ENCODE measurements around the gene PNLIPRP2. TPM values are rescaled to one million over a fixed set of nuclear protein-coding genes. Genes with fewer than 3 reads are reported as not detected.

PNLIPRP2 gene
- total RNA-seq, 2 experiments from 2014 or later: not detected

- intact Hi-C loops (cut with micrococcal nuclease; ENCODE audit: unreplicated experiment): no loop called here
- no TSS peak for BruUV-seq (replicated peaks)
- CTCF ChIA-PET (ENCODE audit: unreplicated experiment): no interaction called here
Measured at GRCh38 chr10:116633216-116633600, 12.5 kb downstream of the PNLIPRP2 start.

DNA sequence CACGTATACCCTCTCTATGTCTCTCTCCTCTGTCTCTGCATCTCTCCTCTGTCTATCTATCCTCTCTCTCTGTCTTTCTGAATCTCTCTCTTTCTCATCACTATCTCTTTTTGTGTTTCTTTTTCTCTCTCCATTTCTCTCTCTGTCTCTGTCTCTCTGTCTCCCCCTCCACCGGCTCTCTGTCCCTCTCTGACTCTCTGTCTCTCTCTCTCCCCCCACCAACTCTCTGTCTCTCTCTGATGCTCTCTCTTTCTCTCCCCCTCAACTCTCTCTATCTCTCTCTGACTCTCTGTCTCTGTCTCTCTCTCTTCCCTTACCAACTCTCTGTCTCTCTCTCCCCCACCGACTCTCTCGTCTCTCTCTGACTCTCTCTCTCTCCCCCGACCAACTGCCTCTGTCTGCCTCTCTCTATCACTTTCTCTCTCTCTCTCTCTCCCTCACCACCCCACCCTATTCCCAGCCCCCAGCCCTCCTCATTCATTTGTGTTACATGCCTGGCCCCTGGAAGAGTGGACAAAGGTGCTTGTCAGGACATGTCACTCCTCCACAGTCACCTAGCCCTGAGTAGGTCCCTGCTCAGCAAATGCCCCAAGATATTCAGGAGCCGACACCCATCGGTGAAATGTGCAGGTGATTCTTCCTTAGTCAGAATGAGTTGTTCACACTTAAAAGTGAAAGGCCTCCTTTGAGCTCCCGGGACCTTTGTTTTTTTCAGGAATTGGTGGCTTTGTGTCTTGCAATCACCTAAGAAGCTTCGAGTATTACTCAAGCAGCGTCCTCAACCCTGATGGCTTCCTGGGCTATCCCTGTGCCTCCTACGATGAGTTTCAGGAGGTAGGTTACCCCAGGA, 13.6 kb downstream of the PNLIPRP2 start:
- Histone ChIP-seq H4K20me1 (ENCODE audit: insufficient read depth, low read length) (no peaks in the 10 kb centered on the region), H3K4me3 (ENCODE audit: low read depth, low read length, poor library complexity, severe bottlenecking) (no peak overlapping the region), H3K4me1 (ENCODE audit: insufficient read depth, low read length, poor library complexity, severe bottlenecking) (no peaks in the 10 kb centered on the region), H3K36me3 (ENCODE audit: insufficient read depth, low read length) (no peaks in the 10 kb centered on the region), H3K27ac (ENCODE audit: low read depth, low read length, poor library complexity, severe bottlenecking) (no peak overlapping the region), H2AFZ (ENCODE audit: low read length) (no peak overlapping the region), H3K79me2 (ENCODE audit: insufficient read depth, low read depth, low read length) (no peaks in the 10 kb centered on the region), H3K4me2 (ENCODE audit: low read length) (no peak overlapping the region), H3K9me3 (ENCODE audit: low read length) (no peaks in the 10 kb centered on the region), H3K9me2 (ENCODE audit: insufficient read depth, low read length) (no peaks in the 10 kb centered on the region)
- no peak for DNase-seq (ENCODE audit: low spot score)
- POLR2A ChIA-PET: interaction anchor here (0.6 kb wide), 1 partner anchor 482 kb away, joined by 3 read pairs; no protein-coding TSS in a partner anchor
- intact Hi-C loops (cut with micrococcal nuclease; ENCODE audit: unreplicated experiment): no loop called here
- CTCF ChIA-PET (ENCODE audit: unreplicated experiment): no interaction called here
- no peak for TF ChIP-seq EZH2phosphoT487 (IDR thresholded peaks at IDR 0.05; ENCODE audit: borderline replicate concordance, low read depth, low read length)
- TF ChIP-seq, protein P1, sequence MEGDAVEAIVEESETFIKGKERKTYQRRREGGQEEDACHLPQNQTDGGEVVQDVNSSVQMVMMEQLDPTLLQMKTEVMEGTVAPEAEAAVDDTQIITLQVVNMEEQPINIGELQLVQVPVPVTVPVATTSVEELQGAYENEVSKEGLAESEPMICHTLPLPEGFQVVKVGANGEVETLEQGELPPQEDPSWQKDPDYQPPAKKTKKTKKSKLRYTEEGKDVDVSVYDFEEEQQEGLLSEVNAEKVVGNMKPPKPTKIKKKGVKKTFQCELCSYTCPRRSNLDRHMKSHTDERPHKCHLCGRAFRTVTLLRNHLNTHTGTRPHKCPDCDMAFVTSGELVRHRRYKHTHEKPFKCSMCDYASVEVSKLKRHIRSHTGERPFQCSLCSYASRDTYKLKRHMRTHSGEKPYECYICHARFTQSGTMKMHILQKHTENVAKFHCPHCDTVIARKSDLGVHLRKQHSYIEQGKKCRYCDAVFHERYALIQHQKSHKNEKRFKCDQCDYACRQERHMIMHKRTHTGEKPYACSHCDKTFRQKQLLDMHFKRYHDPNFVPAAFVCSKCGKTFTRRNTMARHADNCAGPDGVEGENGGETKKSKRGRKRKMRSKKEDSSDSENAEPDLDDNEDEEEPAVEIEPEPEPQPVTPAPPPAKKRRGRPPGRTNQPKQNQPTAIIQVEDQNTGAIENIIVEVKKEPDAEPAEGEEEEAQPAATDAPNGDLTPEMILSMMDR (conservative IDR thresholded peaks at IDR 0.05; ENCODE audit: low read length): no peak
- BruUV-seq (replicated peaks): no TSS peak

More at GRCh38 chr10:116633216-116633600, 12.5 kb downstream of the PNLIPRP2 start:
- DNase-seq (ENCODE audit: low spot score): no peak
- TF ChIP-seq EZH2phosphoT487 (IDR thresholded peaks at IDR 0.05; ENCODE audit: borderline replicate concordance, low read depth, low read length): no peak
- TF ChIP-seq, protein P1 (conservative IDR thresholded peaks at IDR 0.05; ENCODE audit: low read length): no peak
- no peak overlapping the region for H3K4me3 ChIP-seq (ENCODE audit: low read depth, low read length, poor library complexity, severe bottlenecking)
- no peaks in the 10 kb centered on the region for H4K20me1 ChIP-seq (ENCODE audit: insufficient read depth, low read length)
- H3K9me2 ChIP-seq (ENCODE audit: insufficient read depth, low read length): no peaks in the 10 kb centered on the region
- H2AFZ ChIP-seq (ENCODE audit: low read length): no peak overlapping the region
- no peak overlapping the region for H3K27ac ChIP-seq (ENCODE audit: low read depth, low read length, poor library complexity, severe bottlenecking)
- H3K36me3 ChIP-seq (ENCODE audit: insufficient read depth, low read length): no peaks in the 10 kb centered on the region
- H3K9me3 ChIP-seq (ENCODE audit: low read length): no peaks in the 10 kb centered on the region
- H3K4me1 ChIP-seq (ENCODE audit: insufficient read depth, low read length, poor library complexity, severe bottlenecking): no peaks in the 10 kb centered on the region
- POLR2A ChIA-PET: no interaction called here
- no peaks in the 10 kb centered on the region for H3K79me2 ChIP-seq (ENCODE audit: insufficient read depth, low read depth, low read length)
- H3K4me2 ChIP-seq (ENCODE audit: low read length): no peak overlapping the region

DNA sequence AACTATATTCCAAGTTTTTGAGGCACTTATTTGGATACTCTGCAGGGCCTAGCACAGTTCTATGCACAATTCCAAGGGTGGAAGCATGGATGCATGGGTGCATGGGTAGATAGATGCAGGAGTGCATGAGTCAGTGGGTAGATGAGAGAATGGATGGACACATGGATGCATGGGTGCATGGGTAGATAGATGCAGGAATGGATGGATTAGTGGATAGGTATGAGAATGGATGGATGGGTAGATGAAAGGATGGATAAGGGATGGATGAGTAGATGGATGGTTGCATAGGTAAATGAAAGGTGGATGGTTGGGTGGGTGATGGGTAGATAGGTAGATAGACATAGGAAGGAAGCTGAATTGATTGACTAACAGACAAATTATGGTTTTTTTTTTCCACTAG, 15.6 kb downstream of the PNLIPRP2 start:
- TF ChIP-seq EZH2phosphoT487 (IDR thresholded peaks at IDR 0.05; ENCODE audit: borderline replicate concordance, low read depth, low read length): no peak
- TF ChIP-seq, protein P1 (conservative IDR thresholded peaks at IDR 0.05; ENCODE audit: low read length): no peak
- Histone ChIP-seq H4K20me1 (ENCODE audit: insufficient read depth, low read length) (no peaks in the 10 kb centered on the region), H2AFZ (ENCODE audit: low read length) (no peak overlapping the region), H3K4me1 (ENCODE audit: insufficient read depth, low read length, poor library complexity, severe bottlenecking) (no peaks in the 10 kb centered on the region), H3K9me2 (ENCODE audit: insufficient read depth, low read length) (no peaks in the 10 kb centered on the region), H3K36me3 (ENCODE audit: insufficient read depth, low read length) (no peaks in the 10 kb centered on the region), H3K4me2 (ENCODE audit: low read length) (no peak overlapping the region), H3K4me3 (ENCODE audit: low read depth, low read length, poor library complexity, severe bottlenecking) (no peak overlapping the region), H3K9me3 (ENCODE audit: low read length) (no peaks in the 10 kb centered on the region), H3K27ac (ENCODE audit: low read depth, low read length, poor library complexity, severe bottlenecking) (no peak overlapping the region), H3K79me2 (ENCODE audit: insufficient read depth, low read depth, low read length) (no peaks in the 10 kb centered on the region)
- no peak for DNase-seq (ENCODE audit: low spot score)
- CTCF ChIA-PET (ENCODE audit: unreplicated experiment): no interaction called here
- POLR2A ChIA-PET: no interaction called here
- BruUV-seq (replicated peaks): no TSS peak
- intact Hi-C loops (cut with micrococcal nuclease; ENCODE audit: unreplicated experiment): no loop called here
